ENCODE results near the gene USH1C.

Gene USH1C

GRCh38 chr11:17551347-17552040 is 7.3 kb upstream of the USH1C start:
- Histone ChIP-seq H3K27ac (ENCODE audit: extremely low read depth, low read depth, low read length) (no peak overlapping the region), H3K9me3 (ENCODE audit: control insufficient read depth, insufficient read depth, low read depth, low read length) (no peaks in the 10 kb centered on the region), H3K4me1 (ENCODE audit: control insufficient read depth, insufficient read depth, low read length) (no peaks in the 10 kb centered on the region), H3K4me3 (ENCODE audit: low read depth, low read length) (no peak overlapping the region), H3K36me3 (ENCODE audit: control insufficient read depth in 2 of 2, insufficient read depth in 1 of 2, low read length in 2 of 2) (no peaks in the 10 kb centered on the region)
- ChIA-PET CTCF (interaction anchor here (1.6 kb wide), 1 partner anchor 13 kb away, joined by 3 read pairs; no protein-coding TSS in a partner anchor), POLR2A (no interaction called here)
- peak; percentile 83 for TF ChIP-seq ZFHX2 (tag by site-specific recombination; conservative IDR thresholded peaks at IDR 0.05)
- TF ChIP-seq EGR2 (tag by site-specific recombination; IDR thresholded peaks at IDR 0.05; ENCODE audit: low read depth) = peak; percentile 69
- TF ChIP-seq, protein P1, sequence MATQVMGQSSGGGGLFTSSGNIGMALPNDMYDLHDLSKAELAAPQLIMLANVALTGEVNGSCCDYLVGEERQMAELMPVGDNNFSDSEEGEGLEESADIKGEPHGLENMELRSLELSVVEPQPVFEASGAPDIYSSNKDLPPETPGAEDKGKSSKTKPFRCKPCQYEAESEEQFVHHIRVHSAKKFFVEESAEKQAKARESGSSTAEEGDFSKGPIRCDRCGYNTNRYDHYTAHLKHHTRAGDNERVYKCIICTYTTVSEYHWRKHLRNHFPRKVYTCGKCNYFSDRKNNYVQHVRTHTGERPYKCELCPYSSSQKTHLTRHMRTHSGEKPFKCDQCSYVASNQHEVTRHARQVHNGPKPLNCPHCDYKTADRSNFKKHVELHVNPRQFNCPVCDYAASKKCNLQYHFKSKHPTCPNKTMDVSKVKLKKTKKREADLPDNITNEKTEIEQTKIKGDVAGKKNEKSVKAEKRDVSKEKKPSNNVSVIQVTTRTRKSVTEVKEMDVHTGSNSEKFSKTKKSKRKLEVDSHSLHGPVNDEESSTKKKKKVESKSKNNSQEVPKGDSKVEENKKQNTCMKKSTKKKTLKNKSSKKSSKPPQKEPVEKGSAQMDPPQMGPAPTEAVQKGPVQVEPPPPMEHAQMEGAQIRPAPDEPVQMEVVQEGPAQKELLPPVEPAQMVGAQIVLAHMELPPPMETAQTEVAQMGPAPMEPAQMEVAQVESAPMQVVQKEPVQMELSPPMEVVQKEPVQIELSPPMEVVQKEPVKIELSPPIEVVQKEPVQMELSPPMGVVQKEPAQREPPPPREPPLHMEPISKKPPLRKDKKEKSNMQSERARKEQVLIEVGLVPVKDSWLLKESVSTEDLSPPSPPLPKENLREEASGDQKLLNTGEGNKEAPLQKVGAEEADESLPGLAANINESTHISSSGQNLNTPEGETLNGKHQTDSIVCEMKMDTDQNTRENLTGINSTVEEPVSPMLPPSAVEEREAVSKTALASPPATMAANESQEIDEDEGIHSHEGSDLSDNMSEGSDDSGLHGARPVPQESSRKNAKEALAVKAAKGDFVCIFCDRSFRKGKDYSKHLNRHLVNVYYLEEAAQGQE (tag by site-specific recombination; IDR thresholded peaks at IDR 0.05) = no peak
- no peak for TF ChIP-seq ZNF677 (tag by site-specific recombination; IDR thresholded peaks at IDR 0.05)
- TF ChIP-seq, protein P2, sequence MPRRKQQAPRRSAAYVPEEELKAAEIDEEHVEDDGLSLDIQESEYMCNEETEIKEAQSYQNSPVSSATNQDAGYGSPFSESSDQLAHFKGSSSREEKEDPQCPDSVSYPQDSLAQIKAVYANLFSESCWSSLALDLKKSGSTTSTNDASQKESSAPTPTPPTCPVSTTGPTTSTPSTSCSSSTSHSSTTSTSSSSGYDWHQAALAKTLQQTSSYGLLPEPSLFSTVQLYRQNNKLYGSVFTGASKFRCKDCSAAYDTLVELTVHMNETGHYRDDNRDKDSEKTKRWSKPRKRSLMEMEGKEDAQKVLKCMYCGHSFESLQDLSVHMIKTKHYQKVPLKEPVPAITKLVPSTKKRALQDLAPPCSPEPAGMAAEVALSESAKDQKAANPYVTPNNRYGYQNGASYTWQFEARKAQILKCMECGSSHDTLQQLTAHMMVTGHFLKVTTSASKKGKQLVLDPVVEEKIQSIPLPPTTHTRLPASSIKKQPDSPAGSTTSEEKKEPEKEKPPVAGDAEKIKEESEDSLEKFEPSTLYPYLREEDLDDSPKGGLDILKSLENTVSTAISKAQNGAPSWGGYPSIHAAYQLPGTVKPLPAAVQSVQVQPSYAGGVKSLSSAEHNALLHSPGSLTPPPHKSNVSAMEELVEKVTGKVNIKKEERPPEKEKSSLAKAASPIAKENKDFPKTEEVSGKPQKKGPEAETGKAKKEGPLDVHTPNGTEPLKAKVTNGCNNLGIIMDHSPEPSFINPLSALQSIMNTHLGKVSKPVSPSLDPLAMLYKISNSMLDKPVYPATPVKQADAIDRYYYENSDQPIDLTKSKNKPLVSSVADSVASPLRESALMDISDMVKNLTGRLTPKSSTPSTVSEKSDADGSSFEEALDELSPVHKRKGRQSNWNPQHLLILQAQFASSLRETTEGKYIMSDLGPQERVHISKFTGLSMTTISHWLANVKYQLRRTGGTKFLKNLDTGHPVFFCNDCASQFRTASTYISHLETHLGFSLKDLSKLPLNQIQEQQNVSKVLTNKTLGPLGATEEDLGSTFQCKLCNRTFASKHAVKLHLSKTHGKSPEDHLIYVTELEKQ (tag by site-specific recombination; IDR thresholded peaks at IDR 0.05; ENCODE audit: borderline replicate concordance) = no peak

- no peaks in the 10 kb centered on the region for H3K9me3 ChIP-seq (ENCODE audit: control insufficient read depth, insufficient read depth, low read depth, low read length)
- H3K4me1 ChIP-seq (ENCODE audit: control insufficient read depth, insufficient read depth, low read length) = no peaks in the 10 kb centered on the region
- H3K36me3 ChIP-seq (ENCODE audit: control insufficient read depth in 2 of 2, insufficient read depth in 1 of 2, low read length in 2 of 2) = no peaks in the 10 kb centered on the region
- POLR2A ChIA-PET = no interaction called here
- no peak overlapping the region for H3K27ac ChIP-seq (ENCODE audit: extremely low read depth, low read depth, low read length)
- no peak overlapping the region for H3K4me3 ChIP-seq (ENCODE audit: low read depth, low read length)
- no peak for TF ChIP-seq ZNF221 (tag by site-specific recombination; IDR thresholded peaks at IDR 0.05; ENCODE audit: borderline replicate concordance)
- 0 out of 2 replicates have a peak, but pooled peaks have one; percentile 29 for TF ChIP-seq ZBTB20 (tag by site-specific recombination; IDR thresholded peaks at IDR 0.05)
- TF ChIP-seq SP7 (tag by site-specific recombination; IDR thresholded peaks at IDR 0.05) = peak; percentile 72
- TF ChIP-seq KLF9 (tag by site-specific recombination; IDR thresholded peaks at IDR 0.05; ENCODE audit: low read depth) = no peak
- CTCF ChIA-PET = interaction anchor here (0.5 to 0.8 kb wide), 2 partner anchors 46 to 429 kb away, joined by 3 to 4 read pairs; no protein-coding TSS in a partner anchor
These were observed 6.5 kb upstream of the USH1C start for GRCh38 chr11:17550450-17551346.

GRCh38 chr11:17548444-17548843 is 4.2 kb upstream of the USH1C start:
- CTCF ChIA-PET = interaction anchor here (0.5 to 2.2 kb wide), 7 partner anchors 16 to 577 kb away, joined by 3 to 9 read pairs (median 6); no protein-coding TSS in a partner anchor
- POLR2A ChIA-PET = no interaction called here
- Histone ChIP-seq H3K36me3 (ENCODE audit: control insufficient read depth in 2 of 2, insufficient read depth in 1 of 2, low read length in 2 of 2) (no peaks in the 10 kb centered on the region), H3K27ac (ENCODE audit: extremely low read depth, low read depth, low read length) (no peak overlapping the region), H3K9me3 (ENCODE audit: control insufficient read depth, insufficient read depth, low read depth, low read length) (no peaks in the 10 kb centered on the region), H3K4me1 (ENCODE audit: control insufficient read depth, insufficient read depth, low read length) (no peaks in the 10 kb centered on the region), H3K4me3 (ENCODE audit: low read depth, low read length) (no peak overlapping the region)
- TF ChIP-seq ZNF473 (tag by site-specific recombination; IDR thresholded peaks at IDR 0.05) (no peak), SCRT2 (tag by site-specific recombination; IDR thresholded peaks at IDR 0.05) (no peak), EGR2 (tag by site-specific recombination; IDR thresholded peaks at IDR 0.05; ENCODE audit: low read depth) (no peak), ZBTB20 (tag by site-specific recombination; IDR thresholded peaks at IDR 0.05) (no peak), ZNF426 (tag by site-specific recombination; IDR thresholded peaks at IDR 0.05) (no peak), ZNF670 (tag by site-specific recombination; IDR thresholded peaks at IDR 0.05; ENCODE audit: low read depth) (no peak), ZNF510 (tag by site-specific recombination; IDR thresholded peaks at IDR 0.05; ENCODE audit: insufficient replicate concordance) (no peak), REPIN1 (tag by site-specific recombination; IDR thresholded peaks at IDR 0.05; ENCODE audit: low read depth) (no peak), ZNF350 (tag by site-specific recombination; IDR thresholded peaks at IDR 0.05) (no peak)
- TF ChIP-seq, protein P3, sequence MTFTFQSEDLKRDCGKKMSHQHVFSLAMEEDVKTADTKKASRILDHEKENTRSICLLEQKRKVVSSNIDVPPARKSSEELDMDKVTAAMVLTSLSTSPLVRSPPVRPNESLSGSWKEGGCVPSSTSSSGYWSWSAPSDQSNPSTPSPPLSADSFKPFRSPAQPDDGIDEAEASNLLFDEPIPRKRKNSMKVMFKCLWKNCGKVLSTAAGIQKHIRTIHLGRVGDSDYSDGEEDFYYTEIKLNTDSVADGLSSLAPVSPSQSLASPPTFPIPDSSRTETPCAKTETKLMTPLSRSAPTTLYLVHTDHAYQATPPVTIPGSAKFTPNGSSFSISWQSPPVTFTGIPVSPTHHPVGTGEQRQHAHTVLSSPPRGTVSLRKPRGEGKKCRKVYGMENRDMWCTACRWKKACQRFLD (tag by site-specific recombination; IDR thresholded peaks at IDR 0.05) = no peak
